Endothelial cell of umbilical vein (primary cell): ENCODE results near the gene TEX19. TPM values are rescaled to one million over a fixed set of nuclear protein-coding genes. Genes with fewer than 3 reads are reported as not detected.

Experiments
- BruUV-seq: library from RNA; stranded (reverse); fragments of 400-500 nt; replicated peaks from 2 replicates; lab custom pipeline; 2021; lab: Mats Ljungman, UMichigan
- CTCF ChIA-PET: fragments of 300-600, 350-600 bp; sonication (Branson Sonifier 250); formaldehyde crosslinking; loops from one replicate; lab custom pipeline; 2021; ENCODE audit warnings: antibody characterized with exemption, inconsistent platforms; lab: Charles Lee
- POLR2A ChIA-PET: fragments of 300-600, 350-600 bp; sonication (Branson Sonifier 250); formaldehyde crosslinking; loops from one replicate; lab custom pipeline; 2021; ENCODE audit warnings: antibody characterized with exemption, inconsistent platforms; lab: Charles Lee
- DNase-seq: peaks from one replicate; pipeline ENCODE4 v3.0.0-alpha.2; 2011; ENCODE audit warnings: low read depth, low spot score
- FAIRE-seq: peaks from 2 replicates; lab custom pipeline; 2011; peaks lifted over from hg19 to GRCh38; lab: Jason Lieb, UNC
- H2AFZ ChIP-seq: 2 replicates; pipeline ENCODE4 v1.6.0; 2012; ENCODE audit warnings: low read depth, low read length, control low read depth, inconsistent platforms
- H3K27ac ChIP-seq: 2 replicates; pipeline ENCODE4 v1.5.1; 2011; ENCODE audit warnings: low read depth, mild to moderate bottlenecking, control low read depth, low read length, moderate library complexity; ENCODE audit not compliant: insufficient read depth
- H3K27me3 ChIP-seq, 2 experiments: 2 replicates each; pipeline versions ENCODE4 v1.6.0 to v1.6.1; 2011; ENCODE audit warnings: low read length in 2 of 2, mixed read lengths in 1 of 2; ENCODE audit not compliant: control insufficient read depth in 2 of 2, insufficient read depth in 2 of 2
- H3K36me3 ChIP-seq, 2 experiments: 2 replicates in 1 of 2; 3 replicates in 1 of 2; pipeline ENCODE4 v1.5.1; 2011; ENCODE audit warnings: low read length in 2 of 2, mild to moderate bottlenecking in 1 of 2, moderate library complexity in 1 of 2; ENCODE audit not compliant: control insufficient read depth in 2 of 2, insufficient read depth in 2 of 2; ENCODE audit errors: extremely low read depth in 1 of 2
- H3K4me1 ChIP-seq: 3 replicates; pipeline ENCODE4 v1.5.1; 2011; ENCODE audit warnings: mild to moderate bottlenecking, low read length; ENCODE audit not compliant: control insufficient read depth, insufficient read depth; ENCODE audit errors: extremely low read depth
- H3K4me2 ChIP-seq: 2 replicates; pipeline ENCODE4 v1.6.1; 2011; ENCODE audit warnings: low read length, control low read depth, mixed read lengths; ENCODE audit not compliant: insufficient read depth
- H3K4me3 ChIP-seq, 3 experiments: fragments of 200-600 bp in 1 of 3; sonication (generic), shearing (Covaris generic) in 1 of 3; replicated peaks in 1 of 3; 2 replicates each; pipeline ENCODE4 v1.5.1; 2011 to 2016; ENCODE audit warnings: control low read depth in 3 of 3, low read length in 3 of 3, mild to moderate bottlenecking in 2 of 3, inconsistent platforms in 1 of 3, low read depth in 1 of 3, moderate library complexity in 1 of 3; ENCODE audit not compliant: insufficient read depth in 1 of 3
- H3K79me2 ChIP-seq: 2 replicates; pipeline ENCODE4 v1.6.0; 2012; ENCODE audit warnings: low read length, inconsistent platforms; ENCODE audit not compliant: control insufficient read depth, insufficient read depth
- H3K9ac ChIP-seq: replicated peaks from 2 replicates; pipeline ENCODE3; 2011; ENCODE audit warnings: low read length, control low read depth; ENCODE audit not compliant: insufficient read depth; ENCODE audit errors: extremely low read depth
- H3K9me1 ChIP-seq: replicated peaks from 3 replicates; pipeline ENCODE4 v1.6.0; 2011; ENCODE audit warnings: mild to moderate bottlenecking, low read length; ENCODE audit not compliant: control insufficient read depth, insufficient read depth; ENCODE audit errors: extremely low read depth
- H3K9me3 ChIP-seq: replicated peaks from 2 replicates; pipeline ENCODE4 v1.5.1; 2012; ENCODE audit warnings: low read length, inconsistent platforms; ENCODE audit not compliant: control insufficient read depth, insufficient read depth
- H4K20me1 ChIP-seq: replicated peaks from 2 replicates; pipeline ENCODE3; 2011; ENCODE audit warnings: mild to moderate bottlenecking, low read length; ENCODE audit not compliant: control insufficient read depth, insufficient read depth; ENCODE audit errors: extremely low read depth
- FOS ChIP-seq: IDR thresholded peaks from 2 replicates; pipeline ENCODE4 v1.6.1; 2011; ENCODE audit warnings: mild to moderate bottlenecking, low read length, moderate library complexity, borderline replicate concordance; ENCODE audit not compliant: insufficient read depth
- GATA2 ChIP-seq: IDR thresholded peaks from 2 replicates; pipeline ENCODE4 v1.7.0; 2011; ENCODE audit warnings: low read depth, mild to moderate bottlenecking, moderate library complexity, mixed read lengths, low read length; ENCODE audit not compliant: insufficient read length, insufficient read depth
- JUN ChIP-seq: IDR thresholded peaks from 2 replicates; pipeline ENCODE4 v1.6.1; 2011; ENCODE audit warnings: borderline replicate concordance, low read depth; ENCODE audit not compliant: insufficient read length, insufficient read depth
- POLR2A ChIP-seq: IDR thresholded peaks from 2 replicates; pipeline ENCODE4 v1.6.1; 2012; ENCODE audit warnings: low read depth, mild to moderate bottlenecking, control low read depth, low read length
- POLR2AphosphoS5 ChIP-seq: IDR thresholded peaks from 2 replicates; pipeline ENCODE4 v1.6.1; 2012; ENCODE audit warnings: low read depth, mild to moderate bottlenecking, control low read depth, low read length, moderate library complexity; ENCODE audit not compliant: insufficient read depth
- dilution Hi-C: fragments of 300-500 bp; cut with MboI; formaldehyde crosslinking; loops from one replicate; pipeline ENCODE4 v1.15.0; 2019; ENCODE audit warnings: low sequenced_read_pairs; ENCODE audit not compliant: extremely low pct_ligation_motif_present
- intact Hi-C: fragments of 100-400 bp; cut with micrococcal nuclease; formaldehyde crosslinking; loops from one replicate; pipeline ENCODE4 v1.10.0; 2022
- polyA plus RNA-seq, 4 experiments: library from polyadenylated mRNA; depleted of rRNA in 3 of 4; stranded (reverse) in 3 of 4; unstranded in 1 of 4; fragments of >200 nt; gene quantifications; 2 replicates each; pipeline versions ENCODE4 v1.2.1 to v1.2.3, GENCODE V29; 2011 to 2012; ENCODE audit warnings: missing spikeins in 1 of 4
- total RNA-seq: library from RNA; stranded (reverse); gene quantifications from 2 replicates; pipeline ENCODE4 v1.2.3, GENCODE V29; 2021

Gene TEX19
- total and polyA plus RNA-seq, 2 donors (not counting 3 experiments of a cell fraction or from before 2014, with no cell fraction given) = 0.06 TPM; not detected in 1

DNA sequence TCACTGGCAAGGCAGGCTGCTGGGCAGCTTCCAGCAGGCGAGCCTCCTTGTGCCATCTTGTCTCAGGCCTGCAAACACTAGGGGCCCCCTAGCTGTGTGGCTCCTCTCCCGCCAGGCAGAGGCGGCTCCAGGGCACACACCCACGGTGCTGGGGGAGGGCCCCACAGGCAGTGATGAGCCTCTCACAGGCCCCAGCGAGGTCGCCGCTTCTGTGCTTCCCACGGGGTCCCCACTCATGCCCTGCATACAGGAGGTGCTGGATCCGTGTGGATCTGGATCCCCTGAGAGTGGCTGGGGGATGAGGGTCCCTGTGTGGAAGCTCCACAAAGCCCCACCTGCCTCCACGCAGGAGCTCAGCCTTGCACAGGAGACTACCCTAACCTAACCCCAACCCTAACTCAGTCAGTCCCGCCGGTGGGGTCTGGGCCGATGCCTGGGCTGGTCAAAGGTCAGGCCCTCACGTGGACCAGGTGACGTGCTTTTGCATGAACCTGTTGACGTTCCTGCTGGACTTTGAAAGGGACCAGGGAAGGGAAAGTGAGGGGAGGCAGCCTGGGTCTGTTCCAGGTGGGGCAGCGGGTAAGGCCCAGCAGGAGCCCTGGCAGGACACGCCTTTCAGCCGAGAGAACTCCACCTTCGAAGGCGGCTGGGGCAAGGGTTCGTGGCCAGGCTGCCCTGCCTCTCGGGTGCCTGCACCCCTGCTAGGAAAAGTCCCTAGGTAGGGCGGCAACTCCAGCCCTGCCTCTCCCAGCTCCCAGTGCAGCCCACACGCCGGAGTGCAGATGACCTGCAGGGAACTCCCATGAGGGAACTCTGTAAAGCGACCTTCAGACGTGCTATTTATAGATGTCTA, 30.7 kb upstream of the TEX19 start:
- peaks cover 0 to 2% of the 10 kb centered on the region in 2 experiments for H3K27me3 ChIP-seq
- intact Hi-C loops (no loop called here), dilution Hi-C loops (no loop called here)
- no peaks in the 10 kb centered on the region for H3K79me2 ChIP-seq
- no peaks in the 10 kb centered on the region for H3K9me3 ChIP-seq
- DNase-seq = no peak
- BruUV-seq = no TSS peak
- H3K4me1 ChIP-seq = no peaks in the 10 kb centered on the region
- no peaks in the 10 kb centered on the region for H4K20me1 ChIP-seq
- TF ChIP-seq GATA2 (no peak), POLR2AphosphoS5 (no peak), FOS (no peak), POLR2A (no peak)
- POLR2A ChIA-PET = no interaction called here
- H3K36me3 ChIP-seq = no peaks in the 10 kb centered on the region
- H3K9me1 ChIP-seq = no peaks in the 10 kb centered on the region
- H2AFZ ChIP-seq = no peak overlapping the region
- no peak overlapping the region for H3K4me2 ChIP-seq
- H3K9ac ChIP-seq = no peak overlapping the region
- H3K27ac ChIP-seq = no peak overlapping the region
- FAIRE-seq = no peak
- CTCF ChIA-PET = no interaction called here
- H3K4me3 ChIP-seq = no peak overlapping the region

GRCh38 chr17:82328994-82329507, 30.0 kb upstream of the TEX19 start:
- ChIA-PET POLR2A (no interaction called here), CTCF (no interaction called here)
- dilution Hi-C loops (no loop called here), intact Hi-C loops (no loop called here)
- Histone ChIP-seq H4K20me1 (no peaks in the 10 kb centered on the region), H3K9me3 (no peaks in the 10 kb centered on the region), H3K79me2 (no peaks in the 10 kb centered on the region), H3K4me2 (no peak overlapping the region), H3K27me3 (peaks cover 0 to 2% of the 10 kb centered on the region in 2 experiments), H3K27ac (no peak overlapping the region), H3K9ac (no peak overlapping the region), H3K36me3 (no peaks in the 10 kb centered on the region), H2AFZ (no peak overlapping the region), H3K4me3 (no peak overlapping the region), H3K9me1 (no peaks in the 10 kb centered on the region), H3K4me1 (peaks cover under 1% of the 10 kb centered on the region)
- BruUV-seq = no TSS peak
- DNase-seq (no peak), FAIRE-seq (no peak)
- no peak for TF ChIP-seq JUN
